ENCODE data around the gene SMAD5. TPM values are rescaled to one million over a fixed set of nuclear protein-coding genes. Genes with fewer than 3 reads are reported as not detected.

The SMAD5 gene
- total RNA-seq, 2 donors from 2014 or later = 97.8 to 105 TPM

DNA sequence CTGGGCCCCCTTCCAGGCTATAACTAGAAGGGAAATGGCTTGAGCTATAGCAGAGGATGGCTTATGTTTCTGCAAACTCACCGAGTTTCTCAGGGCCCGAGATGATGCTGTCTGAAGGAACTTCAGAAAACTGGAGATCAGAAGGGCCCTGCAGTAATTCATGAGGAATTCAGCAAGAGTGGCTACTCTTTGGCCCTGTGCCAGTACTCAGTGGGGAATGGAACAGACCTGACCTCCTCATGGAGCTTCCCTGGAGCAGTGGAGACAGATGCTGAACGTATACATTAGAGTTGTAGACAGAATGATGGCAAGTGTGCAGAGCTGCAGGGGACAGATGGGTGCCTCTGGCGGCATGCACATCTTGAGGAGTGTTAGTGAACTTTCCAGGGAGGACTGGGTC lies 77.6 kb downstream of the SMAD5 start:
- H3K36me3 ChIP-seq (ENCODE audit: control insufficient read depth, insufficient read depth, low read length) = no peaks in the 10 kb centered on the region
- H3K4me1 ChIP-seq (ENCODE audit: control insufficient read depth, insufficient read depth, low read length) = no peaks in the 10 kb centered on the region
- peaks cover 31% of the 10 kb centered on the region for H3K27me3 Mint-ChIP-seq (ENCODE audit: insufficient read depth)
- no peak overlapping the region for H3K27ac ChIP-seq (ENCODE audit: low read depth, low read length)
- H3K9me3 ChIP-seq (ENCODE audit: control insufficient read depth, low read length) = no peaks in the 10 kb centered on the region
- TF ChIP-seq, protein P1, sequence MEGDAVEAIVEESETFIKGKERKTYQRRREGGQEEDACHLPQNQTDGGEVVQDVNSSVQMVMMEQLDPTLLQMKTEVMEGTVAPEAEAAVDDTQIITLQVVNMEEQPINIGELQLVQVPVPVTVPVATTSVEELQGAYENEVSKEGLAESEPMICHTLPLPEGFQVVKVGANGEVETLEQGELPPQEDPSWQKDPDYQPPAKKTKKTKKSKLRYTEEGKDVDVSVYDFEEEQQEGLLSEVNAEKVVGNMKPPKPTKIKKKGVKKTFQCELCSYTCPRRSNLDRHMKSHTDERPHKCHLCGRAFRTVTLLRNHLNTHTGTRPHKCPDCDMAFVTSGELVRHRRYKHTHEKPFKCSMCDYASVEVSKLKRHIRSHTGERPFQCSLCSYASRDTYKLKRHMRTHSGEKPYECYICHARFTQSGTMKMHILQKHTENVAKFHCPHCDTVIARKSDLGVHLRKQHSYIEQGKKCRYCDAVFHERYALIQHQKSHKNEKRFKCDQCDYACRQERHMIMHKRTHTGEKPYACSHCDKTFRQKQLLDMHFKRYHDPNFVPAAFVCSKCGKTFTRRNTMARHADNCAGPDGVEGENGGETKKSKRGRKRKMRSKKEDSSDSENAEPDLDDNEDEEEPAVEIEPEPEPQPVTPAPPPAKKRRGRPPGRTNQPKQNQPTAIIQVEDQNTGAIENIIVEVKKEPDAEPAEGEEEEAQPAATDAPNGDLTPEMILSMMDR (conservative IDR thresholded peaks at IDR 0.05) = no peak
- no peaks in the 10 kb centered on the region for H3K9me3 Mint-ChIP-seq
- no peak overlapping the region for H3K27ac Mint-ChIP-seq
- WGBS, 2 experiments (ENCODE audit: insufficient coverage in 1 of 2, insufficient read length in 1 of 2) = 87 to 95% methylated on average over 4 of the region's 4 CpGs
- no peak for DNase-seq
- H3K4me3 ChIP-seq (ENCODE audit: low read length) = no peak overlapping the region
- H3K36me3 Mint-ChIP-seq (ENCODE audit: low read depth) = peaks cover 2% of the 10 kb centered on the region
- H3K9ac ChIP-seq (ENCODE audit: extremely low read depth, low read length, poor library complexity, severe bottlenecking) = no peak overlapping the region
- H3K27me3 ChIP-seq (ENCODE audit: control insufficient read depth, insufficient read depth, low read length, poor library complexity, severe bottlenecking) = no peaks in the 10 kb centered on the region
- peaks cover 5% of the 10 kb centered on the region for H3K4me1 Mint-ChIP-seq
- H3K4me3 Mint-ChIP-seq = no peak overlapping the region

DNA sequence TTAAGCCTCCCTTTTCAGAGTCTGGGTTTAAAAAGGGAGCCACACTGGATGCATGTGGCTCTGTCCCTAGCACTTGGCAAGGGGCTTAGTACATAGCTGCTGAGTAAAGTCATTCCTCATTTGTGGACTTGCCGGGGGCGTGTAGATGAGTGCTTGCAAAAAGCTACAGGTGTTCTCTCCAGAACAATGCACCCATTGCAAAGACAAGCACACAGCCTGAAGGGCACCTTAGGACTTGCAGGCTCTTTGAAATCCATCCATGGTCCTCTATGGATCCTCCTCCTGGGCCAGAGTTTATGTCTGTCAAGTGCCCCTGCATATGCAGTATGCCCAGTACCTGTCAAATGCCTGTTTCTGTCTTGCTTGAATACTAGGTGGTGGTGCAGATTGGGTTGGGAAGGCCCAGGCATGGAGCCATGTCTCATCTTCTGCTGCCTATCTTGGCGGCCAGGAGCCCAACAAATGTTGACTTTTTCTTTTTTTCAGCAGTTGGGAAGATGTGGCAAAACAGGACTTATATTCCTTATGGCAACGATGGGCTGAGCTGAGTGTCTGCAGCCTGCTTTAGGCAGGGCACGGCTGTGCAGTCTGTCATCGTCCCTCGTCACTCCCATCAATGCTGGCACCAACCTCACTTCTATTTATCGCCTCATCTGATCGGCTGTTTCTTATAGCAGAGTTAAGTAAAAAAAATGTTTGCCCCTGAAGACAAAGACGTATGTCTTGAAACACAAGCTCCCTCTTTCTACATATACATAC lies 78.8 kb downstream of the SMAD5 start:
- Histone ChIP-seq H3K4me3 (ENCODE audit: low read length) (no peak overlapping the region), H3K4me1 (ENCODE audit: control insufficient read depth, insufficient read depth, low read length) (no peaks in the 10 kb centered on the region), H3K36me3 (ENCODE audit: control insufficient read depth, insufficient read depth, low read length) (no peaks in the 10 kb centered on the region), H3K9me3 (ENCODE audit: control insufficient read depth, low read length) (no peaks in the 10 kb centered on the region), H3K27me3 (ENCODE audit: control insufficient read depth, insufficient read depth, low read length, poor library complexity, severe bottlenecking) (no peaks in the 10 kb centered on the region), H3K27ac (ENCODE audit: low read depth, low read length) (no peak overlapping the region), H3K9ac (ENCODE audit: extremely low read depth, low read length, poor library complexity, severe bottlenecking) (no peak overlapping the region)
- TF ChIP-seq, protein P1 (conservative IDR thresholded peaks at IDR 0.05) = no peak
- 93% methylated on average over 5 to 9 of the region's 10 CpGs for WGBS, 2 experiments (ENCODE audit: insufficient coverage in 1 of 2, insufficient read length in 1 of 2)
- Mint-ChIP-seq H3K9me3 (no peaks in the 10 kb centered on the region), H3K27me3 (ENCODE audit: insufficient read depth) (peaks cover 26% of the 10 kb centered on the region), H3K36me3 (ENCODE audit: low read depth) (no peaks in the 10 kb centered on the region), H3K4me3 (no peak overlapping the region), H3K27ac (no peak overlapping the region), H3K4me1 (peaks cover 5% of the 10 kb centered on the region)
- DNase-seq = no peak

DNA sequence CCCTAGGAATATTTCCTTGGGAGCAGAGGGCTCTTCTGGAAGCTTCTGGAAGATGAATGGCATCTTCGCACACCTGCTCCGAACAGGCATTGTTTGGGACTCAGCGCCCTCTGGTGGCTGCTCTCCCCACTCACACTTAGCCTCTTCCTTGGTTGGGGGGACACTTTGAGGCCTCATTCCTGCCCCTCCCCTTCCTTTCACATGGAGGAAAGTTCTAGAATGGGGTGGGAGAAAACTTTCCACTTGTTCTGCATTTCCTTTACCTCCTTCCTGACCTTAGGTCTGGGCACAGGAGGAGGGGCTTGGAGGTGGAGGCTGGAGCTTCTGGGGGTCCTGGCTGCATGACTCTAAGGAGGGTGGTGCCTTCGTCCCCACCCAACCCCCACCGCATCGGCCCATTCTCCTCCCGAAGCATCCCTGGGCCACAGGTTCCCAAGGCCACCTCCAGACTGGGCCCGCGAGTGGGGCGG lies 79.6 kb downstream of the SMAD5 start:
- Mint-ChIP-seq H3K9me3 (no peaks in the 10 kb centered on the region), H3K4me1 (peaks cover 3% of the 10 kb centered on the region), H3K27me3 (ENCODE audit: insufficient read depth) (peaks cover 18% of the 10 kb centered on the region), H3K27ac (no peak overlapping the region), H3K36me3 (ENCODE audit: low read depth) (no peaks in the 10 kb centered on the region), H3K4me3 (no peak overlapping the region)
- H3K36me3 ChIP-seq (ENCODE audit: control insufficient read depth, insufficient read depth, low read length) = no peaks in the 10 kb centered on the region
- H3K4me1 ChIP-seq (ENCODE audit: control insufficient read depth, insufficient read depth, low read length) = no peaks in the 10 kb centered on the region
- TF ChIP-seq, protein P1 (conservative IDR thresholded peaks at IDR 0.05) = peak; percentile 97
- 64% methylated on average over 10 of the region's 10 CpGs; no CpG with 5 or more reads in 1 of the 2 experiments for WGBS, 2 experiments (ENCODE audit: insufficient coverage in 1 of 2, insufficient read length in 1 of 2)
- no peak overlapping the region for H3K27ac ChIP-seq (ENCODE audit: low read depth, low read length)
- H3K4me3 ChIP-seq (ENCODE audit: low read length) = no peak overlapping the region
- no peaks in the 10 kb centered on the region for H3K27me3 ChIP-seq (ENCODE audit: control insufficient read depth, insufficient read depth, low read length, poor library complexity, severe bottlenecking)
- DNase-seq = peak; percentile 86
- H3K9me3 ChIP-seq (ENCODE audit: control insufficient read depth, low read length) = no peaks in the 10 kb centered on the region
- no peak overlapping the region for H3K9ac ChIP-seq (ENCODE audit: extremely low read depth, low read length, poor library complexity, severe bottlenecking)

Measured in endodermal cell (in vitro differentiated cells).